Gastrocnemius medialis (tissue), 4 donors: ENCODE results near the gene SMARCA4.

Source experiments
- CTCF ChIP-seq, 5 experiments: fragments of 450-650 bp in 3 of 5; fragments of 200-600 bp in 2 of 5; sonication (generic) in 2 of 5; IDR thresholded peaks in 4 of 5; conservative IDR thresholded peaks in 1 of 5; 1 replicate in 4 of 5; 2 replicates in 1 of 5; pipeline ENCODE4 v1.5.1; 2016 to 2019; ENCODE audit warnings: antibody characterized with exemption in 5 of 5, mild to moderate bottlenecking in 3 of 5, moderate library complexity in 3 of 5
- POLR2A ChIP-seq, 2 donors: fragments of 450-650 bp; IDR thresholded peaks; one replicate each; pipeline ENCODE4 v1.6.1; 2017; ENCODE audit warnings: antibody characterized with exemption in 2 of 2, mild to moderate bottlenecking in 2 of 2, moderate library complexity in 2 of 2

GRCh38 chr19:11059511-11060358 is 98.9 kb downstream of the SMARCA4 start:
- TF ChIP-seq CTCF (IDR thresholded peaks at IDR 0.05 in 4 of 5, conservative IDR thresholded peaks at IDR 0.05 in 1 of 5): no peak
- TF ChIP-seq POLR2A (IDR thresholded peaks at IDR 0.05): no peak
